Mesodermal cell (in vitro differentiated cells): Measurements from ENCODE around the gene IL4.

Source experiments
- H3K27ac ChIP-seq: 2 replicates; pipeline ENCODE4 v1.7.0; 2013; ENCODE audit warnings: mild to moderate bottlenecking, low read depth, low read length, moderate library complexity; ENCODE audit not compliant: severe bottlenecking
- H3K36me3 ChIP-seq: 2 replicates; pipeline ENCODE4 v1.7.1; 2013; ENCODE audit warnings: mild to moderate bottlenecking, low read length, moderate library complexity; ENCODE audit not compliant: control insufficient read depth, insufficient read depth
- H3K4me1 ChIP-seq: one replicate; pipeline ENCODE4 v1.7.1; 2013; ENCODE audit warnings: mild to moderate bottlenecking, low read length; ENCODE audit not compliant: insufficient read depth, control insufficient read depth, poor library complexity, severe bottlenecking
- H3K4me3 ChIP-seq: 2 replicates; pipeline ENCODE4 v1.7.0; 2013; ENCODE audit warnings: low read length, control low read depth, mild to moderate bottlenecking; ENCODE audit not compliant: insufficient read depth, poor library complexity, severe bottlenecking; ENCODE audit errors: extremely low read depth
- H3K9me3 ChIP-seq: 2 replicates; pipeline ENCODE4 v1.7.1; 2013; ENCODE audit warnings: mild to moderate bottlenecking, low read length, moderate library complexity; ENCODE audit not compliant: control insufficient read depth
- WGBS, 2 experiments: methylation state at CpG; one replicate each; pipeline ENCODE4 v1.1.5; 2013; ENCODE audit warnings: missing lambda C conversion rate in 2 of 2; ENCODE audit not compliant: insufficient coverage in 2 of 2; 5-methylcytosine and 5-hydroxymethylcytosine counted together

IL4 gene

DNA sequence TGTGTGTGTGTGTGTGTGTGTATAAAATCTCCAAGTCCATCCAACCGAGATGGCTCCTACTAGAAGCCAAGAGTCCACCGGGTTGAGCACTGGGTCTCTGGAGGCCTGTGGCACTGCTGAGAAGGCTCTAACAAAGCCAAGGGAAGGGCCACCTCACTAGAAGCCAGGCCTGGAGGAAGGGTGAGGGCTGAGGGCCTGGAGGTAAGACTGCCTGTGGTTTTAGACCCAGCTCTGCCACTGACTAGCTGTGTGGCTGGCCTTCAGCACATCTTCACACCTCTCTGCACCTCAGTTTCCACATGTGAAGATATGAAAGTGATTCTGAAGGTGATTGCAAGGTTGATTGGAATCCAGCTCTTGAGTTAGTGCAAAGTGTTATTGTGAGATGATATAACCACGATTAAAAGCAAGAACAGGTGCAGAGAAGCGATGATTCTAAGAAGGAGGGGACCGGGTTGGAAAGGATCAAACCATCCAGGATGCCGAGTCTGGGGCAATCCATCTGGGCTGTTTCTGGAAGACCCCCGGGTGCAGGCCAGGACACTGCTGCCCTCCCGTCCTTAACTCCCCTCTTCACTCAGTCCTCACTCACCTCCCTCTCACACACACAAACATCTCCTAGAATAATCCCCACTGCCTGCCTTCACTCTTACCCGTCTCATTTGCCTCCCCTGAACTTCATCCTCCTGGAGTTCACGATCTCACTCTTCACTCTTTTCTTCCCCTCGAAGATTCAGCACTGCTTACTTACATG lies 2.3 kb downstream of the IL4 start:
- H3K4me3 ChIP-seq, result no peak overlapping the region
- 94 to 96% methylated on average over 6 to 8 of the region's 11 CpGs for WGBS, 2 experiments
- H3K4me1 ChIP-seq, result peaks cover 25% of the 10 kb centered on the region
- no peak overlapping the region for H3K27ac ChIP-seq
- H3K36me3 ChIP-seq, result no peaks in the 10 kb centered on the region
- no peaks in the 10 kb centered on the region for H3K9me3 ChIP-seq

DNA sequence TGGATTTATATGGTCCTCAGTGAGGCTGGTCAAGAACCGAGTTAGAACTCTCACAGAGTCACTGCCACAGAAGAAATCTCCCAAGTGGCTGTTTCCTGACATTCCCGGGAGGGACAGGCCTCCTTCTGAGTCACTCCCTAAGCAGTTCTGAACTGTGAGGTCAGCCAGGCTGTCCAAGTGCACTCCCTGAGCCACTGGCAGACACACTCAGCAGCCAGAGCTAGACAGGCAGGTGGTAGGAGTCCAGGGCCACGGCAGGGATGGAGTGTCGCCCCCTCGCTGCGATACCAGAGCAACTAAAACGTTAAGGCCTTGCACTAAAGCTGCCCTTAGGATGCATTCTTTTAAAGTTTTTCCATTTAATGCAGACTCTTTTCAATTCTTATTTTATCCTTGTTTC lies 3.4 kb downstream of the IL4 start:
- 61 to 68% methylated on average over 6 to 7 of the region's 7 CpGs for WGBS, 2 experiments
- Histone ChIP-seq H3K4me1 (peaks cover 25% of the 10 kb centered on the region), H3K27ac (no peak overlapping the region)

DNA sequence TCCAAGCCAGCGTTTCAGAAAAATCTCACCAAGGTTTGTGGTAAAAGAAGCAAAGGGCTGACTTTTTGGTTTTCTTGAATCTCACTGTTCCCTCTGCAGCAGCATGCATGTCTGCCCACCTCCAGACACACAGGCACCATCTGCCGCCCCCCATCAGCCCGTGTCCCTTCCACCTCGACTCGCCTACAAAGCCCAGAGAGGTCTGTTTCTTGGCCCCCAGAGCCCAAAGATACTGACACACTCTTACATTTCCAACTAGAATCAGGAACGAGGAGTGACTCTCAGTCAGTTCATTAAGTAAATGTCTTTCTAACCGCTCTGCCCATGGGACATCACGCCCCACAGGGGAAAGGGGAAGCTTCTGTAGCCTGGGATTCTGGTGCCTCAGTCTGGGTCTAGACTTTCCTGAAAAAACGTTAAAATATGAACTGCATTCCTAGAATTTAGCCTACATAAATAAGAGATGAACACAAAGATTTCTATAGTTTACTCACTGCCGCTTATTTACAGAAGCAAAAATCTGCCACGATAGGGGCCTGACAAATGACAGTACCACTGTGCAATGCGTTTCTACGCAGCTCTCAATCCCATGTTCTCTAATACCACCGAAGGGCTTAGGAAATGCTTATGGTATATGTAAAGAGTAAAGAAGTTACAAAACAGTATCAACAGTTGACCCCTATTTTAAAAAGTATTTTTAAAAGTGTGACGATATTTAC lies 4.1 kb downstream of the IL4 start:
- WGBS, 2 experiments, result 86 to 88% methylated on average over 8 to 11 of the region's 15 CpGs
- Histone ChIP-seq H3K27ac (no peak overlapping the region), H3K4me1 (peaks cover 25% of the 10 kb centered on the region), H3K36me3 (no peaks in the 10 kb centered on the region), H3K4me3 (no peak overlapping the region), H3K9me3 (no peaks in the 10 kb centered on the region)

More for the DNA sequence above, 3.4 kb downstream of the IL4 start:
- Histone ChIP-seq H3K36me3 (no peaks in the 10 kb centered on the region), H3K9me3 (no peaks in the 10 kb centered on the region), H3K4me3 (no peak overlapping the region)

DNA sequence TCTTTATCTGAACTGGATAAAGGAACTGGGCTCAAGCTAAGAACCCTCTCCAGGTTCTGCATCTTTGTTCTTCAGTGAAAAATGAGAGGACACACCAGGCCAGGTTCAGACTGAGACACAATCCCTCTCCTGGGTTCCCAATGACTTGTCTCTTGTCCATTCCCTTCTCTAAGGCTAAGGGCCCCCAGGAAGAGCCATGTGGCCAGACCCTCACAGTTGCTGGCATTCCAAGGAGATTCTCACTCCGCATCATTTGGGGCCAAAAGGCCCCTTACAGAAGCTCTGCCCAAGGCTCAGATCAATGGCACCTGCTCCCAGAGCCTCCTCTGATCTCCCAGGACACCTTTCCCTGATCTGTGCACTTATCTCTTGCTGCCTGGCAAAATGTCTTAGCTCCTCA lies 4.9 kb downstream of the IL4 start:
- H3K4me1 ChIP-seq, result peaks cover 25% of the 10 kb centered on the region
- no peaks in the 10 kb centered on the region for H3K36me3 ChIP-seq
- no peaks in the 10 kb centered on the region for H3K9me3 ChIP-seq
- H3K27ac ChIP-seq, result no peak overlapping the region
- WGBS, 2 experiments, result 86 to 92% methylated on average over 1 of the region's 1 CpG
- no peak overlapping the region for H3K4me3 ChIP-seq

DNA sequence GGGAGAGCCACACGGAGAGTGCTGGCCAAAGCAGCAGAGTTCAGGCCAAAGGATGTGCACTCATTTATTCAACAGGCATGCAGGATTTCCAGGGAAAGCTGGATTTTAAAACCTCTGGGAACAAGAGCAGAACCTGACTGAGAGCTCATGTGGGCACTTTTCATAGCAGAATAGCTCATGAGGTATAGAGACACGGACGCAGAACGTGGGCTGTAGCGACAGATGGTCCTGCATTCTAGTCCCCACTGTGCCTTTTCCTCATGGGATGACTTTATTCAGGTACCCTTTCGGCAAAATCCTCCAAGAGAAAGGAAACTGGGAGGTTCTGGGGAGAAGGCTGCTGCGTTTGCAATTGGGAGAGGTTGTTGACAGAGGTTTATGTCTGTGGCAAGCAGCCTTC lies 5.4 kb downstream of the IL4 start:
- no peaks in the 10 kb centered on the region for H3K9me3 ChIP-seq
- H3K36me3 ChIP-seq, result no peaks in the 10 kb centered on the region
- no peak overlapping the region for H3K27ac ChIP-seq
- no peak overlapping the region for H3K4me3 ChIP-seq
- peaks cover 25% of the 10 kb centered on the region for H3K4me1 ChIP-seq
- WGBS, 2 experiments, result 95 to 98% methylated on average over 6 to 7 of the region's 7 CpGs

DNA sequence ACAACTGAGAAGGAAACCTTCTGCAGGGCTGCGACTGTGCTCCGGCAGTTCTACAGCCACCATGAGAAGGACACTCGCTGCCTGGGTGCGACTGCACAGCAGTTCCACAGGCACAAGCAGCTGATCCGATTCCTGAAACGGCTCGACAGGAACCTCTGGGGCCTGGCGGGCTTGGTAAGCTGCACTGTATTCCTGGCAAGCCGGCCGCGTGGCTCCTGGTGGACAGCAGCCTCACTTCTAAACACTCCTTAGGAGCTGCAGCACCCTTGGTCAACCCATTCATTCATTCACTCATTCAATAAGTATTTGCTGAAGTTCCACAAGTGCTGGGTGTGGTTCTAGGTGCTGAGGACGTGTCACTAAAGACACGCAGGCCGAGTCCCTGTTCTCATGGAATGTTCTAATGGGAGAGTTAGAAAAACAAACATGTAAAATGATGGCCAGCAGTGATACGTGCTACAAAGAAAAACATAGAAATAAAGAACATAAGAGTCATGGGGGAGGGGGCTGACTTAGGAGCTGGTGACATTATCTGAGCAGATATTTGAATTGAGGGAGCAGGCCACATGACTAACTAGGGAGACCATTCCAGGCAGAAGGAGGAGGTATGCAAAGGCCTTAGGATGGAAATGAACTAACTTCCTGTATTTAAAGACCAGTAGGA lies 6.1 kb downstream of the IL4 start:
- 92 to 97% methylated on average over 8 of the region's 15 CpGs for WGBS, 2 experiments
- H3K27ac ChIP-seq, result no peak overlapping the region
- H3K36me3 ChIP-seq, result no peaks in the 10 kb centered on the region
- peaks cover 25% of the 10 kb centered on the region for H3K4me1 ChIP-seq
- no peaks in the 10 kb centered on the region for H3K9me3 ChIP-seq
- no peak overlapping the region for H3K4me3 ChIP-seq

DNA sequence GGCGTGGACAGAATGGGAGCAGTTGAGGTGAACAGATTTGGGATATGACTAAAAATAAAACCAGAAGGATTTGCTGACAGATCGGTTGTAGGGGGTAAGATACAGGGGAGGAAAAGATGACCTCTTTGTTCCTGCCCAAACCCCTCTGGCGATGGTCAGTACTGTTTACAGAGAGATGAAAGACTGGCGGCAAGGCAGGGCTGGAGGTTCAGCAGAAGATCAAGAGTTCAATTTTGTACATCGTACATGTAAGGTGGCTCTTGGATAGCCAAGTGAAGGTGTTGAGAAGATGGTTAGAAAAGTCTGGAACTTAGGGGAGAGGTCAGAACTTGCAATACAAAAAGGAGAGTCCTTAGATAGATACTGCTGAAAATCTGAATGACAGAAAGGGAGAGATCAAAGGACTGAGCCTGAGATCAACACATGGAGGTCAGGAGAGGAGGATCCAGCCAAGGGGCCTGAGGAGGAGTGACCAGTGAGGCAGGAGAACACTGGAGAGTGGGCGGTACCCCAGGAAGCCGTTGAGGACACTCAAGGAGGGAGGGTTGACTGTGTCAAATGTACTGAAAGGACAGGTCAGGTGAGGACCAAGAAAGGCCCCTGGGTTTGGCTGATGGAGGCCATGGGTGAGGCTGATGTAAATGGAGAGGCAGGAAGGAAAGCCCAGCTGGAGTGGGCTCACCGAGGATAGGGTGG lies 7.1 kb downstream of the IL4 start:
- Histone ChIP-seq H3K4me1 (peaks cover 25% of the 10 kb centered on the region), H3K36me3 (no peaks in the 10 kb centered on the region), H3K4me3 (no peak overlapping the region), H3K9me3 (no peaks in the 10 kb centered on the region), H3K27ac (no peak overlapping the region)
- 82 to 89% methylated on average over 7 to 8 of the region's 8 CpGs for WGBS, 2 experiments

DNA sequence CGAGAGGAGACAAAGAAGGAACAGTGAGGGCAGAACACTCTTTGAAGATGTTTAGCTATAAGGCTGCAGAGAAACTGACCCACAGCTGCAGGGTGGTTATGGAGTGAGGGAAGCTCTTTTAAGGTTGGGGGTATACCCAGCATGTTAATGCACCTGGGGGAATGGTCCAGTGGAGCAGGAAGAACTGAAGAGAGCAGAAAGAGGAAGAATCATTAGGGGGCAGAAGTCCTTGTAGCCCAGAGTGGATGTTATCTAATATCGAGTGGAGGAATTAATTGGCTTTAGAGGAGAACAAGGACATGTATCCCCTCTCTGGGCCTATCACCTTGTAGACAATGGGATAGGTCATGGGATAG lies 7.7 kb downstream of the IL4 start:
- WGBS, 2 experiments, result 92% methylated on average over 2 of the region's 2 CpGs; no CpG with 5 or more reads in 1 of the 2 experiments

DNA sequence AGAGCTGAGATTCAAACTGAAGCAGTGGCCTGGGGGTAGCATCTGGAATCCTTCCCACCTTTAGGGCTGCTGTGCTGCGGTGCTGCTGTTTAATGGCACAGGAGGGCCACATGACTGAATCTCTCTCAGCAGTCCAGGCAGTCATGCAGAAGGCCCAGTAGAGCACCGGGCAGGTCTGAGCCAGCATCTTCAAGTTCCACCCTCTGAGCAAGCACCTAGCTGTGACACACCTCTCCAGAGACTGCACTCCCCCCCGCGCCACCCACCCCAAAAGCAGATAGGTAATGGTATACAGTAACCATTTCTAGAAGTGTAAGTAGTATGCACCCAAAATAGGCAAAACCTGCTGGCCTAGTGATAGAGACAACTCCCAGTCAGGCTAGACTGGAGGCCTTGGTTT lies 8.2 kb downstream of the IL4 start:
- H3K27ac ChIP-seq, result no peak overlapping the region
- H3K36me3 ChIP-seq, result no peaks in the 10 kb centered on the region
- H3K4me3 ChIP-seq, result no peak overlapping the region
- H3K4me1 ChIP-seq, result peaks cover 18% of the 10 kb centered on the region
- WGBS, 2 experiments, result 90 to 100% methylated on average over 2 of the region's 4 CpGs
- no peaks in the 10 kb centered on the region for H3K9me3 ChIP-seq

More for the DNA sequence above, 7.7 kb downstream of the IL4 start:
- Histone ChIP-seq H3K4me3 (no peak overlapping the region), H3K9me3 (no peaks in the 10 kb centered on the region), H3K36me3 (no peaks in the 10 kb centered on the region), H3K27ac (no peak overlapping the region), H3K4me1 (peaks cover 23% of the 10 kb centered on the region)

DNA sequence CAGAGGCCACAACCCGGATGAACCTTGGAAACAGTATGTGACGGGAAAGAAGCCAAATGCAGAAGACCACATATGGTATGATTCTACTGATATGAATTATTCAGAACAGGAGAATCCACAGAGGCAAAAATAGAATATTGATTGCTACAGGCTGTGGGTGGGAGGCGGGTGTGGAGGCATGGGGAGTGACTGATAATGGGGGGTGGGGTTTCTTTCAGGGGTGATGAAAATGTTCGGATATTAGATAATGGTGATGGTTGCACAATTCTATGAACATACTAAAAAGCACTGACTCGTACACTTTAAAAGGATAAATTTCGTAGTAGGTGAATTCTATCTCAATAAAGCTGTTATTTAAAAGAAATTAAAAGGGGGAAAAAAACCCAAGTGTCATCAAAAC lies 10.7 kb downstream of the IL4 start:
- H3K36me3 ChIP-seq, result no peaks in the 10 kb centered on the region
- no peaks in the 10 kb centered on the region for H3K9me3 ChIP-seq
- WGBS, 2 experiments, result 100% methylated on average over 2 to 4 of the region's 6 CpGs
- H3K4me3 ChIP-seq, result no peak overlapping the region
- peaks cover 7% of the 10 kb centered on the region for H3K4me1 ChIP-seq
- H3K27ac ChIP-seq, result no peak overlapping the region
